Choroid plexus epithelial cell (primary cell): ENCODE results near the gene KRTAP10-8.
"Not testable (repeated sequence)": the region's sequence is repeated elsewhere in the genome, so short reads cannot be mapped to it uniquely, and the experiment has no call there.

Experiments
- DNase-seq: peaks from one replicate; pipeline ENCODE4 v3.0.0-alpha.2; 2010; ENCODE audit warnings: low read depth
- H3K4me3 ChIP-seq: 2 replicates; pipeline ENCODE4 v1.5.1; 2011; ENCODE audit warnings: low read depth, mild to moderate bottlenecking, control low read depth, low read length, moderate library complexity
- CTCF ChIP-seq: conservative IDR thresholded peaks from 2 replicates; pipeline ENCODE4 v1.5.1; 2011; ENCODE audit warnings: low read depth, mild to moderate bottlenecking, control low read depth, inconsistent platforms, low read length, moderate library complexity

The KRTAP10-8 gene

GRCh38 chr21:44658541-44658910 is 46.6 kb downstream of the KRTAP10-8 start:
- DNase-seq, result no peak
- no peak for TF ChIP-seq CTCF
- H3K4me3 ChIP-seq, result no peak overlapping the region

- no peak overlapping the region for H3K4me3 ChIP-seq
- TF ChIP-seq CTCF, result no peak
- no peak for DNase-seq
Observed at GRCh38 chr21:44658913-44659595, 47.2 kb downstream of the KRTAP10-8 start.

GRCh38 chr21:44661567-44661966 is 49.7 kb downstream of the KRTAP10-8 start:
- not testable (repeated sequence) for H3K4me3 ChIP-seq, DNase-seq
